DMS 273 treated with DMSO at 0.1 percent for 48 hours (cell line): ENCODE data around the gene MGAT3.
"Not testable (repeated sequence)": the region's sequence is repeated elsewhere in the genome, so short reads cannot be mapped to it uniquely, and the experiment has no call there.

Experiments used
- DNase-seq: peaks from one replicate; lab custom pipeline; 2025; lab: John Stamatoyannopoulos, UW

Gene MGAT3, protein sequence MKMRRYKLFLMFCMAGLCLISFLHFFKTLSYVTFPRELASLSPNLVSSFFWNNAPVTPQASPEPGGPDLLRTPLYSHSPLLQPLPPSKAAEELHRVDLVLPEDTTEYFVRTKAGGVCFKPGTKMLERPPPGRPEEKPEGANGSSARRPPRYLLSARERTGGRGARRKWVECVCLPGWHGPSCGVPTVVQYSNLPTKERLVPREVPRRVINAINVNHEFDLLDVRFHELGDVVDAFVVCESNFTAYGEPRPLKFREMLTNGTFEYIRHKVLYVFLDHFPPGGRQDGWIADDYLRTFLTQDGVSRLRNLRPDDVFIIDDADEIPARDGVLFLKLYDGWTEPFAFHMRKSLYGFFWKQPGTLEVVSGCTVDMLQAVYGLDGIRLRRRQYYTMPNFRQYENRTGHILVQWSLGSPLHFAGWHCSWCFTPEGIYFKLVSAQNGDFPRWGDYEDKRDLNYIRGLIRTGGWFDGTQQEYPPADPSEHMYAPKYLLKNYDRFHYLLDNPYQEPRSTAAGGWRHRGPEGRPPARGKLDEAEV

DNA sequence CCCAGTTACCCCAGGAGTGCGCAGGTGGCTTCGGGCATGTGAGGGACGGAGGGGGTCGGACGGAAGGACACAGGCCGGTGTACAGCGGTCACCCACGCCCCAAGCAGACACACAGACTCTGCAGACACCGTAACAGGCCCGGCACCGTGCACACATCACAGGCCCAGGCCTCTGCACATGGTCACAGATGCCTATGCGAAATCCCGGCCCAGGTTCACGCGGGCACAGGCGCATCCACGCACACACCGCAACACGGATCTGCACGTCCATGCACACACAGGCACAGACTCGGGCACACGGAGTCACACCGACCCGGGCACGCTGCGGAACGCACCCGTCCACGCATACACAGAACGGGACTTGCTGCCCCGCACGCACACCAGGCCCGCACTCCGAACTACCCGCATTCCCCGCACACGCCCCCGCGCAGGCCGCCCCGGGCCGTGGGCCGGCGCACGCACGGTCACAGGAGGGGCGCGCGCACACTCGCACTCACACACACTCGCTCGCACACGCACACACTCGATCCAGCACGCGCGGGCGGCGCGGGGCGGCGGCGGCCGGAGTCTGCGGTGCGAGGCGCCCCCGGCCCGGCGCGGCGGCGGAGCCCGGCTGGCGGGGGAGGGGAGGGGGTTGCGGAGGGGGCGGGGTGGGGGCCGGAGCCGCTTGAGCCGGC lies at the start of gene MGAT3:
TSS of gene MGAT3 (plus strand) at position 491 of the 676 bp plus-strand sequence. CDS start 30,336 bp downstream, outside the sequence.
- no peak for DNase-seq

DNA sequence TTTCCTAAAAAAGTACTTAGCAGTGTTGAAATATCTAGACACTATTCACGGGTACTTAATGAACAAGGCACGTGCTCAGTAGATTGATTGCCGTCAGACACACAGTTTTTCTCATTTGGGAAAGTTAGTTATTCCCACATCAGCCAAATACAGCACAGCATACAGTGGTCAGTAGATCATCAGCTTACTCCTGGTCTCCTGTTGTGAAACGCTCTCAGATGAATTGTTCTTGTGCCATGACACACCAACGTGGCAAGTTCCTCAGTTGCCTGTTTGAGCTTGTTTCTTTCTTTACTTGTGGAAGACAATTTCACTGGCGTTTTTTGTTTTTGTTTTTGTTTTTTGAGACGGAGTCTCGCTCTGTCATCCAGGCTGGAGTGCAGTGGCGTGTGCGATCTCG lies 48.6 kb upstream of the MGAT3 start:
- no peak for DNase-seq

DNA sequence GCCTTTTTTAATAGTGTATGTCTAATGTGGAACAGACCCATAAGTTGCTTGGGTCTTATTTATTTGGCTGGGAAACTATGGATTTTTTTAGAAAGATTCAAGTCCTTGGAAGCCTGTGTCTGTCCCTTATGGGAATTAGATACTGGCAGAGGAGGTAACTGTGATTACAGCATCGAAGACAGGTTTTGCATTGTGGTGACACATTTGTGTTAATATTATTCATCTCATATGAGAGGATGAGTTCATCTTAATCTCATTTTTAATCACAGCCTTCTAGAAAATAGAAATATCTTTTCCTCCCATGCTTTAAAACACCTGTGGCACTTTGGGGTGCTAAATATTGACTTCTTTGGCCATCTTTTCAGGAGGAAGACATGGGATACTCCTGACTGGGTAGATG lies 48.0 kb upstream of the MGAT3 start:
- no peak for DNase-seq

DNA sequence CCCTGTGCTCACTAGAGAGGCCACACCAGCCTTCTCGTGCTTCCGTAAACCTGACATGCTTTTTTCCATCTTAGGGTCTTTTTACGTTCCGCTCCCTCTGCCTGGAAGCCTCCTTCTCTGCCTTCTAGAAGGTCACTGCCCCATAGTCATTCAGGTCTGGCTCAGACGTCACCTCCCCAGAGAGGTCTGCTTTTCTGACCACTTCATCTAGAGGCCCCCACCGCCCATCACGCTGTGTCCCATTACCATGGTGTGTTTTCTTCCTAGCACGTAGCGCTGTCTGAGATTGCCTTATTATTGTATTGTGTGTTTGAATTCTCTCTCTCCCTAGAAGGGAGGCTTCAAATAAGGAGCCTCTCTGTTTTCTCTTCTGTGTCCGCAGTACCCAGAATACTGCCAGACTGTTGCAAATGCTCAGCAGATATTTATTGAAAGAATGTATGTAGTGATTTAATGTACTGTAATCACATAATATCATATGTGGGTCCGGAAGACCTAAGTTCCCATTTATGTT lies 47.2 kb upstream of the MGAT3 start:
- DNase-seq: no peak

DNA sequence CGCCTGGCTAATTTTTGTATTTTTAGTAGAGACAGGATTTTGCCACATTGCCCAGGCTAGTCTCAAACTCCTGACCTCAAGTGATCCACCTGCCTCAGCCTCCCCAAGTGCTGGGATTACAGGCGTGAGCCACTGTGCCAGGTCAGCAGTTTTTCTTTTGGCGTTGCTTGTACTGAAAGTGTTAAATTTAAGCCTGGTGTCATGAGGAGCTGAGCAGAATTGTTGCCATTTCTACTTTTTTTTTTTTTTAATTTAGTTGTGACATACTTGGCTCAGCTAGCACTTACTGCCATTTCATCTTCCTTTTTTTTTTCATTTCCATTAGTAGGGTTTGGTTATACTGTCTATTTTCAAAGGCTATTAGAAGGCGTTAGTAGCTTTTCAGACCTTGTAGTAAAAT lies 46.5 kb upstream of the MGAT3 start:
- DNase-seq: no peak

DNA sequence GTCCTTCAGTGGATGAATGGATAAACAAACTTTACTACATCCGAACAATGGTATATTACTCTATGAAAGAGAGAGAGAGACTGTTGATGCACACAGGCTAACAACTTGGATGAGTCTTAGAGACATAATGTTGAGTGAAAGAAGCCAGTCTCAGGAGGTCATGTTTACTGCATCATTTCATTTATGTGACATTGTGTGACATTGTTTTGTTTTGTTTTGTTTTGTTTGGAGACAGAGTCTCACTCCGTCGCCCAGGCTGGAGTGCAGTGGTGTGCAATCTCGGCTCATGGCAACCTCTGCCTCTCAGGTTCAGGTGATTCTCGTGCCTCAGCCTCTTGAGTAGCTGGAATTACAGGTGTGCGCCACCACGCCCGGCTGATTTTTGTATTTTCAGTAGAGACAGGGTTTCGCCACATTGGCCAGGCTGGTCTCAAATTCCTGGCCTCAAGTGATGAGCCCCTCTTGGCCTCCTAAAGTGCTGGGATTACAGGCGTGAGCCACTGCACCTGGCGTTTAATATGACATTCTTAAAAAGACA lies 44.9 kb upstream of the MGAT3 start:
- DNase-seq: not testable (repeated sequence)

DNA sequence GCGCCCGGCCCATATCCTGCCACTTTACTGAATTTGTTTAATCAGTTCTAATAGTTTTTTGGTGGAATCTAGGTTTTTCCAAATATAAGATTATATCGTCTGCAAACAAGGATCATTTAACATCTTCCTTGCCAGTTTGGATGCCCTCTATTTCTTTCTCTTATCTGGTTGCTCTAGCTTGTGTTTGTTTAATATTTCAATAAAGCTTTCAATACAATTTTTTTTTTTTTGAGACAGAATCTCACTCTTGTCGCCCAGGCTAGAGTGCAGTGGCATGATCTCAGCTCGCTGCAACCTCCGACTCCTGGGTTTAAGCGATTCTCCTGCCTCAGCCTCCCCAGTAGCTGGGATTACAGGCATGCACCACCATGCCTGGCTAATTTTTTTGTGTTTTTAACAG lies 43.6 kb upstream of the MGAT3 start:
- DNase-seq: not testable (repeated sequence)

DNA sequence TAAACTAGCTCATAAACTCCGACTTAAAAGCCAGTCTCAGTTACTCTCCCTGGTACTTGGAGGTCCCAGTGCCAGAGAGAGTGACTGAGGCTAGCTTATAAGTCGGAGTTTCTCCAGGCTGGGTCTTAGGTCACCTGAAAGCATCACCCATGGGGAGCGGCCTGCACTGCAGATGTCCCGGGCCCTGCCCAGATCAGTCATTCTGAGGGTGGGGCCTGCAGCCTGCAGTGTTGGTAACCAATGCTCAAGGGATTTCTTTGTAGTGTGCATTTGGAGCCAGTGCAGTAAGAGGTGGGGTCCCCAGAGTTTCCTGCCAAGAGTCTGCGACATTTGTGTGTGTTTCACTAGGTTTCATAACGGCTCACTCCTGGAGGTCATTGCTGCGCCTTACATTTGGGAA lies 42.4 kb upstream of the MGAT3 start:
- DNase-seq: no peak

DNA sequence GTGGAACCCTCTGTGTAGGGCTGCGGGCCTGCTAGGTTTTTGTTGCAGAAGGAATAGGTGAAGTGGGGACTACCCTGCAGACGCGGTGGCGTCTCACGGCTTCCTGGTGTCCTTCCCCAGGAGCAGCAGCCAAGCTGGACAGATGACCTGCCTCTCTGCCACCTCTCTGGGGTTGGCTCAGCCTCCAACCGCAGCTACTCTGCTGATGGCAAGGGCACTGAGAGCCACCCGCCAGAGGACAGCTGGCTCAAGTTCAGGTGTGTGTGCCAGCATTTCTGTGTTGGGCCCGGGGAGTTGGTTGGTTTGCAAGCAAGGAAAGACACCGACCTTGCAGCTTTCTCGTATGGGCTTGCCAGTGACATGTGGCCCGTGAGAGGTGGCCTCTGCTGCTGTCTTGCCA lies 41.9 kb upstream of the MGAT3 start:
- DNase-seq: no peak

DNA sequence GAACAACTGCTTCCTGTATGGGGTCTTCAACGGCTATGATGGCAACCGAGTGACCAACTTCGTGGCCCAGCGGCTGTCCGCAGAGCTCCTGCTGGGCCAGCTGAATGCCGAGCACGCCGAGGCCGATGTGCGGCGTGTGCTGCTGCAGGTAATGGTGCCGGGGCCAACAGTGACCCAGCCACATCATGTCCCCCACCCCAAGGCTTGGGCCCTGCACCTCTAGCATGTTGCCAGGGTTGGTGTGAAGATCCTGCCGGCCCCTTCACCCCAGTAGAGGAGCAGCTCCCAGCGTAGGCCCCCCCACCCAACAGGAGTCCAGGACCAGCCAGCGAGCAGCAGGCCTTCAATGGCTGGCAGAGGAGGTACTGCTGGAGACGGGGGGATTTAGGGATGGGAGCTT lies 41.3 kb upstream of the MGAT3 start:
- no peak for DNase-seq

DNA sequence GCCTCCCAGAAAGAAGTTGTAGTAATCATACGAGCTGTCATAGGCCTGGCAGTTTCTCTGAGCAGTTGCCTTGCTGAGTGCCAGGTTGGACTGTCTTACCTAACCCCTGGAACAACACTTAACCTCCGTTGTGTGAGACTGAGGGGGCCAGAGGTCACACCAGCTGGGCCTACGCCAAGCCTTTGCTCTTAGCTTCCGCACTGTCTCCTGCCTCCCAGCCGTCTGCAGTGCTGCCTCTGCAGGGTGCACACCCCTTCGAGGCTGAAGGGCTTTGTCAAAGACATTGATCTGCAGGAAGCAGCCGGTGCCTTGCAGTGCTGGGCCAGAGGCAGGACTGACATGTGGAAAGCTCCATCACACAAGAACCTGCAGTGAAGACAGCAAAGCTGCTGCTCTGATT lies 40.5 kb upstream of the MGAT3 start:
- no peak for DNase-seq

DNA sequence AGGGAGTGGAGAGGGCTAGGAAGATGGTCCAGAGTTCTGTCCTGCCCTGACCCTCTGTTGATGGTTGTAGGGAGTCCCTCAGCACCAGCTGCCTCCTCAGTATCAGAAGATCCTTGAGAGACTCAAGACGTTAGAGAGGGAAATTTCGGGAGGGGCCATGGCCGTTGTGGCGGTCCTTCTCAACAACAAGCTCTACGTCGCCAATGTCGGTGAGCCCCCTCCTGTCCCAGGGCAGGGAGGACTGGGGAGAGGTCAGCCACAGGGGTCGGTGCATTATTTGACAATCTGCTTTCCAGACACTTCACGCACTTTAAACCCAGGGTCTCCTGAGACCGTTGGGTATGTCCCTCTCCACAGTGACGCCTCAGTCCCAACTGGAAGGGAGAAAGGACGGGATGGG lies 39.2 kb upstream of the MGAT3 start:
- no peak for DNase-seq

DNA sequence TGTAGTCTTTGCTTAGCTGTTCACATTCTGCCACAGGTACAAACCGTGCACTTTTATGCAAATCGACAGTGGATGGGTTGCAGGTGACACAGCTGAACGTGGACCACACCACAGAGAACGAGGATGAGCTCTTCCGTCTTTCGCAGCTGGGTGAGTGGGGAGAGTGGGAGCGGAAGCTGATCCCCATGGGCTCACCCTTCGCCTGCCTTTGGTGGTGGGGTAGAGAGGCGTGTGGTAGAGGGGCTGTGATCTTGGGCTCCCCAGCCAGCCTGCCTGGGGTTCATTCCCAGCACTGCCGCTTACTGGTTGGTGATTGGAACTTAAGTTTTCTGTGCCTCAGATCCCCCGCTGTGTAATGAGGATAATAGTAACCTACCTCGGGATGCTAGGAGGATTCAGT lies 38.1 kb upstream of the MGAT3 start:
- no peak for DNase-seq

DNA sequence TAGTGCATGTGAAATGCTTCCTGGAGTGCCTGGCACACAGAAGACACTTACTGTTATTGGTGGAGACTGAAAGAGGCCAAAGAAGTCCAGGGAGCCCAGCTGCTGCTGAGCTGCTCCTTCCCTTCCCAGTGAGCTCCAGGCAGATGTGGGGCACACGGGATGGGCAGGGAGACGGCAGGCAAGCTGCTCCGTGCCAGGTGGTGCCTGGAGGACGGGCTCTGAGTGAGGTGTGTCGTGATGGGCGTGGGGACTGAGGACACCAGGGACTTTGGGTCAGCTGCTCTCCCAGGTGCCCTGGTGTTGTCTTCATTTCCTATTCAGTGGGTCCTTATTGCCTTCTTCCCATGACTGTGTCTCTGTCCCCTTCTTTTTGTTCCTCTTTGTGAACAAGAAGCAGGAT lies 37.7 kb upstream of the MGAT3 start:
- no peak for DNase-seq

DNA sequence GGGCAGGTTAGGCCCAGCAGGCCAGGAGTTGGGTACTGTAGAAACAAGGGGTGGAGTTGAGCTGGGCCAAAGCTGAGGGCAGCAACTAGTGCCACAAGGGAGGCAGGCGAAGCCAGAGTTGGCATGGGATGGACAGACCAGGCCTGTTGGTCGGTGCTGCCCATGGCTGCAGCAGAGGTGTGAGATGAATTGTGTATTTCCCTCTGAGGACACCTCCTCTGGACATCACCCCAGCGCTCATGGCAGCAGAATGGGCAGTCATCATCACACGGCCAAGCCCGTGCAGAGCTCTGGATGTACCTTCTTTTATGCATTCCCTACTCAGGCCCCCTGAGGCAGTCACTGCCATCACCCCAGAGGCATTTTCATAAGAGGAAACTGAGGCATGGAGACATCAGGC lies 36.9 kb upstream of the MGAT3 start:
- DNase-seq: no peak

DNA sequence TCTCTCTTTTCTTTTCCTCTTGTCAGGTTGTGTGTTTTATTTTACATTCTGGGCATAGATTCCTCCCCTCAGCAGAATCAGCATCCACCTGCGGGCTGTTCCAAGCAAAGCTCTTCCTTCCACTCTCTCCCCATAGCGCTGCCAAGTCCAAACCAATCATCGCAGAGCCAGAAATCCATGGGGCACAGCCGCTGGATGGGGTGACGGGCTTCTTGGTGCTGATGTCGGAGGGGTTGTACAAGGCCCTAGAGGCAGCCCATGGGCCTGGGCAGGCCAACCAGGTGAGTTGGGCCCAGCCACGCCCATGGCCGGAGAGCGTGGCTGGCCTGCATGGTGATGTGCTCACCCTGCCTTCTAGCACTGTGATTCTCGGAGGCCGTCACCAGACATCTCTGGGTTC lies 35.1 kb upstream of the MGAT3 start:
- no peak for DNase-seq

DNA sequence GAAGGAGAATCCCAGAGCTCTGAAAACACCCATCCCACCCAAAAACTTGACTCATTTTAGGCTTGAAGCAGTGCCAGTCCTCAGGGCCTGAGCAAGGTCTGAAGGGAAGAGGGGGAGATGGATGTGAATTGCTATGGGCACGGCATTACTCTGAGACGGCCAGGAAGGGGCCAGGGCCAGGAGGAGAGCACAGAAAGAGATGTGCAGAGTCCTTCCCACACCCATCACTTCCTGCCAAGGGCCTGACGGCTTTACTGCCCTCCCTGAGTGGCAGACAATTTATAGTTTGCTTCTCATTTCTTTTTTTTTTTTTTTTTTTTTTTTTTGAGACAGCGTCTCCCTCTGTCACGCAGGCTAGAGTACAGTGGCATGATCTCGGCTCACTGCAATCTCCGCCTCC lies 34.7 kb upstream of the MGAT3 start:
- DNase-seq: no peak

DNA sequence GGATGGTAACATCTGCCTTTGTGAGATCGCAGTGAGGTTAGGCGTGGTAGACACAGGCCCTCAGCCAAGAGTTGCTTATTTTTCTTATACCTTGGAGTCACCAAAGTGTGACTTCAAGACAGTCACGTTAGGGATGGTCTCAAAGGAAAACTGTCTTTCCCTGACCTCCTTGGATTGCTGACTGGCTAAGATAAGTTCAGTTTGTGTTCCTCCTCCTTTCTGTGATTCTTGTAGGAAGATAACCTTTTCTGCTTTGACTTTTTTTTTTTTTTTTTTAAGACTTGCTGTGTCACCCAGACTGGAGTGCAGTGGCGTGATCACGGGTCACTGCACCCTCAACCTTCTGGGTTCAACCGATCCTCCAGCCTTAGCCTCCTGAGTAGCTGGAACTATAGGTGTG lies 34.1 kb upstream of the MGAT3 start:
- DNase-seq: no peak

DNA sequence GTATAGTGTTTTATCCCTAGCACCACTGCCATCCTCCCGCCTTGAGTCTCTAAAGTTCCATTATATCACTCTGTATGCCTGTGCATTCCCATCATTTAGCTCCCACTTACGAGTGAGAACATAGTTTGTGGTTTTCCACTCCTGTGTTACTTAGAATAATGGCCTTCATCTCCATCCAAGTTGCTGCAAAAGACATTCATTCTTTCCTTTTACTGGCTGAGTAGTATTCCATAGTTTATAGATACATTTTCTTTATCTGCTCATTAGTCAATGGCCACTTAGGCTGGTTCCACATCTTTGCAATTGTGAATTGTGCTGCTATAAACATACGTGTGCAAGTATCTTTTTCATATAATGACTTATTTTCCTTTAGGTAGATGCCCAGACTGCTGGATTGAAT lies 32.8 kb upstream of the MGAT3 start:
- DNase-seq: no peak

DNA sequence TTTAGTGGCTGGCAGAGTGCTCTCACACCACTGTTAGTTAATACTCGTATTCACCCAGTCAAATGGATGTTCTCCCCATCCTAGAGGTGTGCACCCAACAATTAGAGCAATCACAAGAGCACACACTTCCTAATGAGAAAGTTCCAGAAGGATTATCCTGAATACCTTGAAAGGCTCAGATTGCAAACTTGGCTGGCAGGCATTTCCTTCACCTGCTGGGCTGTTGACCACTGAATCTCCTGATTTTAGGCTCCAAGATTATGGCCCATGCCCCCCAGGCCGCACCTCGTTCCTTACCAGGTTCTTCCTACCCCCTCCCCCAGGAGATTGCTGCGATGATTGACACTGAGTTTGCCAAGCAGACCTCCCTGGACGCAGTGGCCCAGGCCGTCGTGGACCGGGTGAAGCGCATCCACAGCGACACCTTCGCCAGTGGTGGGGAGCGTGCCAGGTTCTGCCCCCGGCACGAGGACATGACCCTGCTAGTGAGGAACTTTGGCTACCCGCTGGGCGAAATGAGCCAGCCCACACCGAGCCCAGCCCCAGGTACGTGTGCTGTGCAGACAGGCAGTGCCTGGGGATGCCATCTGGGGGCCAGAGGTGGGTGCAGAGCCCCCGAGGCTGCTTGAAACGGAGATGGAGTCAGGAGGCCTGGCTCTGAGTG lies 30.3 kb upstream of the MGAT3 start:
- no peak for DNase-seq

DNA sequence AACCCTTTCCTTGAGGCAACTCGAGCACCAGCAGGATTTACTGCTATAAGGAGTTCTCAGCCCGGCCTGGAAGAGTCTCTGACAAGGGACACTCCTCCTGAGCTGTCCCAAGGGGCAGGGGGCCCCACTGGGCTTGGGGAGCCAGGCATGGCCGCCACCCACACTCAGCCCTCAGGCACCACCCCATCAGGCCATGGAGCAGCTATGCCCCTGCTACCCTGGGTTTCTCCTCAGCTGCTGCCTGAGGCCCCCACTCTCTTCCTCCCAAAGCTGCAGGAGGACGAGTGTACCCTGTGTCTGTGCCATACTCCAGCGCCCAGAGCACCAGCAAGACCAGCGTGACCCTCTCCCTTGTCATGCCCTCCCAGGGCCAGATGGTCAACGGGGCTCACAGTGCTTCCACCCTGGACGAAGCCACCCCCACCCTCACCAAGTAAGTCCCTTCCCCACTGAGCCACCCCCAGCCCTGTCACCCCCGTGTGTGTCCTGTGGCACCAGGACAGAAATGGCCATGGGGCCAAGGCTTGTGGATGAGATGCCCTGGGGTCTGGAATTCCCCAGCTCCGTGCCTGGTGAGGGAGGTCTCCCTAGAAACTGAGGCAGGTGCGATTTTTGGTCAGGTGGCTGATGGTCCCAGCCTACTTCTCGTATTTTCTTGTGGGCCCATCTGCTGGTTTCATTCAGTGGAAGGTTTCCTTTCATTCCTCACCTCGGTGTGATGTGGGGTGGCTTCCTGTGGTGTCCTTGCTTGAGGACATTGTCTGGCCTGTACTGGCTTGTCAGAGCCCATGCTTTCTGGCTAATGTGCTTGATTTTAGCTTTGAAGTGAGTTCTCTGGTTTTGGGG lies 28.8 kb upstream of the MGAT3 start:
- no peak for DNase-seq
